ENCODE data around the gene LPIN2. TPM values are rescaled to one million over a fixed set of nuclear protein-coding genes. Genes with fewer than 3 reads are reported as not detected.
A peak's percentile ranks its signal among the peaks of the same experiment; 100 is the strongest.

The LPIN2 gene
- total and polyA plus RNA-seq, 2 of the 13 experiments (the other 11 are each of a cell fraction or from before 2014, with no cell fraction given) = 46.0 to 119 TPM

DNA sequence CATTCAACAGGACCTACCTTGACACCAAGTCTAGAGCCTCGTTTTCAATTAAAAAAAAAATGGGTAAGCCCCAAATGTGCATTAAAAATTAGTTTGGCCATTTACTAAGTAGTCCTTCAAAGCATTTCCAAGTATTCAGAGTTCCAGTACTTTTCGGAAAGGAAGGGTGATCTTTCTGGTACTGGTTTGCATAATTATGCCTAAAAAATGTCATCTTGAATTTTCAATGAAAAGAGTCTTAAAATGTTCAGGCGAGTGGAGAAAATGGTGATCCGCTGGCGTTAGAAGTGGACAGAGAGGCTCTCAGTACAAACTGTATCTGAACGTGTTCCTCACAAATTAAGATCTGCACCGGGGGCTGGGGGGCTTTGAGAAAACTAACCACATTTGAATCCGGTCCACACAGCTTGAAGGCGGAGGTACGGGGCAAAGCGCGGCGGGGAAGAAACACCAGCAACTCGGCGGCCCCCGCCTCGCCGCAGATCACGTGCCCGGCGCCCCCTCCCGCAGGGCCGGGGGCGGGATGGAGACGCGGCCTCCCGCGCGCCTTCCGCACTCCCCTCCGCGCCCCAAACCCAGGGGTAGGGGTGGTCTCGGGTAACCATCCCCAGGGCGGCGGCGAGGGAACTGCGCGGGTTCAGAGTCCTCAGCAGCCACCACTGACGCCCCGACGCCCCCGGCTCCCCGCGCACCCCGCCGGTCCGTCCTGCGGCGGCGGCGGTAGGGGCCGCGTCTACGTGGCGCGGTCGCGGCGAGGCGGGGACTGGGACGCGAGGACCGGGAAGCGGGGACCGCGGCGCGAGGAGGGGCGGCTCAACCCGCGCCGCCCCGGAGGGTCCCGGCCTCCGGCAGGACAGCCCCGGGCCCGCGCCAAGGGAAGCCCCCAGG lies 564 bp downstream of the LPIN2 start (continued):
- TF ChIP-seq RARA (CRISPR knock-in tag; IDR thresholded peaks at IDR 0.05) = no peak
- TF ChIP-seq, protein P1, sequence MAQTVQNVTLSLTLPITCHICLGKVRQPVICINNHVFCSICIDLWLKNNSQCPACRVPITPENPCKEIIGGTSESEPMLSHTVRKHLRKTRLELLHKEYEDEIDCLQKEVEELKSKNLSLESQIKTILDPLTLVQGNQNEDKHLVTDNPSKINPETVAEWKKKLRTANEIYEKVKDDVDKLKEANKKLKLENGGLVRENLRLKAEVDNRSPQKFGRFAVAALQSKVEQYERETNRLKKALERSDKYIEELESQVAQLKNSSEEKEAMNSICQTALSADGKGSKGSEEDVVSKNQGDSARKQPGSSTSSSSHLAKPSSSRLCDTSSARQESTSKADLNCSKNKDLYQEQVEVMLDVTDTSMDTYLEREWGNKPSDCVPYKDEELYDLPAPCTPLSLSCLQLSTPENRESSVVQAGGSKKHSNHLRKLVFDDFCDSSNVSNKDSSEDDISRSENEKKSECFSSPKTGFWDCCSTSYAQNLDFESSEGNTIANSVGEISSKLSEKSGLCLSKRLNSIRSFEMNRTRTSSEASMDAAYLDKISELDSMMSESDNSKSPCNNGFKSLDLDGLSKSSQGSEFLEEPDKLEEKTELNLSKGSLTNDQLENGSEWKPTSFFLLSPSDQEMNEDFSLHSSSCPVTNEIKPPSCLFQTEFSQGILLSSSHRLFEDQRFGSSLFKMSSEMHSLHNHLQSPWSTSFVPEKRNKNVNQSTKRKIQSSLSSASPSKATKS (CRISPR knock-in tag; IDR thresholded peaks at IDR 0.05) = no peak
- TF ChIP-seq MEIS2 (CRISPR knock-in tag; IDR thresholded peaks at IDR 0.05) = peak; percentile 25; the same call in 1 of the 2 replicates
- TF ChIP-seq ATAD3A (CRISPR knock-in tag; IDR thresholded peaks at IDR 0.05) = no peak
- TF ChIP-seq PRPF4 (IDR thresholded peaks at IDR 0.05; ENCODE audit: low read depth, low read length, poor library complexity, severe bottlenecking) = no peak
- TF ChIP-seq, protein P2, sequence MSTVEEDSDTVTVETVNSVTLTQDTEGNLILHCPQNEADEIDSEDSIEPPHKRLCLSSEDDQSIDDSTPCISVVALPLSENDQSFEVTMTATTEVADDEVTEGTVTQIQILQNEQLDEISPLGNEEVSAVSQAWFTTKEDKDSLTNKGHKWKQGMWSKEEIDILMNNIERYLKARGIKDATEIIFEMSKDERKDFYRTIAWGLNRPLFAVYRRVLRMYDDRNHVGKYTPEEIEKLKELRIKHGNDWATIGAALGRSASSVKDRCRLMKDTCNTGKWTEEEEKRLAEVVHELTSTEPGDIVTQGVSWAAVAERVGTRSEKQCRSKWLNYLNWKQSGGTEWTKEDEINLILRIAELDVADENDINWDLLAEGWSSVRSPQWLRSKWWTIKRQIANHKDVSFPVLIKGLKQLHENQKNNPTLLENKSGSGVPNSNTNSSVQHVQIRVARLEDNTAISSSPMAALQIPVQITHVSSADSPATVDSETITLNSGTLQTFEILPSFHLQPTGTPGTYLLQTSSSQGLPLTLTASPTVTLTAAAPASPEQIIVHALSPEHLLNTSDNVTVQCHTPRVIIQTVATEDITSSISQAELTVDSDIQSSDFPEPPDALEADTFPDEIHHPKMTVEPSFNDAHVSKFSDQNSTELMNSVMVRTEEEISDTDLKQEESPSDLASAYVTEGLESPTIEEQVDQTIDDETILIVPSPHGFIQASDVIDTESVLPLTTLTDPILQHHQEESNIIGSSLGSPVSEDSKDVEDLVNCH (CRISPR knock-in tag; IDR thresholded peaks at IDR 0.05) = no peak
- 0 out of 2 replicates have a peak, but pooled peaks have one; percentile 41 for TF ChIP-seq ZNF441 (CRISPR knock-in tag; IDR thresholded peaks at IDR 0.05; ENCODE audit: borderline replicate concordance)
- peak; percentile 72; the same call in 1 of the 2 replicates for TF ChIP-seq RAD21 (CRISPR knock-in tag; IDR thresholded peaks at IDR 0.05)
- TF ChIP-seq KAT8 (CRISPR knock-in tag; IDR thresholded peaks at IDR 0.05) = 0 out of 2 replicates have a peak, but pooled peaks have one; percentile 27
- no peak for TF ChIP-seq ZNF619 (CRISPR knock-in tag; IDR thresholded peaks at IDR 0.05)
- no peak for TF ChIP-seq SP140L (CRISPR knock-in tag; IDR thresholded peaks at IDR 0.05; ENCODE audit: borderline replicate concordance)
- TF ChIP-seq BRD4 (CRISPR knock-in tag; IDR thresholded peaks at IDR 0.05) = no peak
- peak; percentile 23; the same call in 1 of the 2 replicates for TF ChIP-seq ZFYVE20 (CRISPR knock-in tag; IDR thresholded peaks at IDR 0.05; ENCODE audit: borderline replicate concordance, low read depth)
- no peak for TF ChIP-seq SOX6 (IDR thresholded peaks at IDR 0.05)
- TF ChIP-seq SOX6 (CRISPR knock-in tag; IDR thresholded peaks at IDR 0.05) = peak; percentile 15; the same call in 1 of the 2 replicates
- no peak for TF ChIP-seq KLF9 (CRISPR knock-in tag; IDR thresholded peaks at IDR 0.05; ENCODE audit: low read depth)
- peak; percentile 90 for TF ChIP-seq AGO2 (optimal IDR thresholded peaks at IDR 0.05; ENCODE audit: low read depth, low read length)
- TF ChIP-seq PHF8 (CRISPR knock-in tag; IDR thresholded peaks at IDR 0.05) = peak; percentile 46
- TF ChIP-seq HNRNPL (IDR thresholded peaks at IDR 0.05; ENCODE audit: low read depth, low read length) = no peak
- no peak for TF ChIP-seq MYNN (CRISPR knock-in tag; IDR thresholded peaks at IDR 0.05; ENCODE audit: low read depth)
- no peak; the same call in 1 of the 2 replicates for TF ChIP-seq SP2 (CRISPR knock-in tag; IDR thresholded peaks at IDR 0.05)
- TF ChIP-seq ZNF296 (CRISPR knock-in tag; conservative IDR thresholded peaks at IDR 0.05) = no peak
- 0 out of 2 replicates have a peak, but pooled peaks have one; percentile 12 for TF ChIP-seq ZKSCAN8 (CRISPR knock-in tag; IDR thresholded peaks at IDR 0.05; ENCODE audit: borderline replicate concordance)
- peak; percentile 25 for TF ChIP-seq HNRNPLL (IDR thresholded peaks at IDR 0.05; ENCODE audit: low read depth, low read length, poor library complexity, severe bottlenecking)
- TF ChIP-seq, protein P3, sequence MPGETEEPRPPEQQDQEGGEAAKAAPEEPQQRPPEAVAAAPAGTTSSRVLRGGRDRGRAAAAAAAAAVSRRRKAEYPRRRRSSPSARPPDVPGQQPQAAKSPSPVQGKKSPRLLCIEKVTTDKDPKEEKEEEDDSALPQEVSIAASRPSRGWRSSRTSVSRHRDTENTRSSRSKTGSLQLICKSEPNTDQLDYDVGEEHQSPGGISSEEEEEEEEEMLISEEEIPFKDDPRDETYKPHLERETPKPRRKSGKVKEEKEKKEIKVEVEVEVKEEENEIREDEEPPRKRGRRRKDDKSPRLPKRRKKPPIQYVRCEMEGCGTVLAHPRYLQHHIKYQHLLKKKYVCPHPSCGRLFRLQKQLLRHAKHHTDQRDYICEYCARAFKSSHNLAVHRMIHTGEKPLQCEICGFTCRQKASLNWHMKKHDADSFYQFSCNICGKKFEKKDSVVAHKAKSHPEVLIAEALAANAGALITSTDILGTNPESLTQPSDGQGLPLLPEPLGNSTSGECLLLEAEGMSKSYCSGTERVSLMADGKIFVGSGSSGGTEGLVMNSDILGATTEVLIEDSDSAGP (CRISPR knock-in tag; IDR thresholded peaks at IDR 0.05; ENCODE audit: borderline replicate concordance) = peak; percentile 43; the same call in 1 of the 2 replicates

All from HepG2 (cell line).